Measurements from ENCODE around the gene RNF26. TPM values are rescaled to one million over a fixed set of nuclear protein-coding genes. Genes with fewer than 3 reads are reported as not detected.

The RNF26 gene
- total and polyA plus RNA-seq, 10 of the 15 experiments (the other 5 are each of a cell fraction or from before 2014, with no cell fraction given) = 2.8 to 54.5 (median 17.7) TPM

DNA sequence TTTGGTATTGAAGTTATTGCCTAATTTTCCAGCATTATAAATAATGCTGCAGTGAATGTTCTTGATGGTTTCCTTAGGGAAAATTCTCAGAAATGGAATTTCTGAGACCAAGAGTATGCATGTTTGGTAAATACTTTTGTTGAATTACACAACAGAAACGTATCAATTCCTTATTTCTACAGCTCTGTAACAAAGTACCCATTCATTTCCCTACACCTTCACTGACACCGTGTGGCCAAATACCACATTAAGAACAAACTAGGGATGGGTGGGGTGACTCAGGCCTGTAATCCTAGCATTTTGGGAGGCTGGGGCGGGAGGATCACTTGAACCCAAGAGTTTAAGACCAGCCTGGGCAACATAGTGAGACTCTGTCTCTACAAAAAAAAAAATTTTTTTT lies 39.1 kb upstream of the RNF26 start:
- DNase-seq (ENCODE audit: low read depth, low spot score) (no peak), ATAC-seq (peak; percentile 36; the same call in 1 of the 3 replicates), FAIRE-seq (no peak)
- H3K27ac ChIP-seq (ENCODE audit: control insufficient read depth, insufficient read depth) = no peak overlapping the region
- POLR2A ChIA-PET = no interaction called here
- no TSS peak for BruUV-seq (replicated peaks)
- no peaks in the 10 kb centered on the region for H3K79me2 ChIP-seq (ENCODE audit: control insufficient read depth, insufficient read depth, low read length)
- CTCF ChIA-PET = interaction anchor here (0.5 to 1.0 kb wide), 4 partner anchors 11 to 174 kb away, joined by 3 read pairs; partner anchors contain the start of gene HINFP
- SMC1A ChIA-PET (ENCODE audit: uncharacterized antibody, unreplicated experiment) = no interaction called here
- H2AFZ ChIP-seq (ENCODE audit: control insufficient read depth, low read depth, low read length) = no peak overlapping the region
- H3K27me3 ChIP-seq (replicated peaks in 1 of 2; ENCODE audit: control insufficient read depth in 2 of 2, insufficient read depth in 2 of 2, low read length in 1 of 2) = no peaks in the 10 kb centered on the region
- no peak overlapping the region for H3K4me3 ChIP-seq
- RAD21 ChIA-PET (ENCODE audit: unreplicated experiment) = no interaction called here
- intact Hi-C loops (cut with micrococcal nuclease; ENCODE audit: unreplicated experiment) = no loop called here
- H3K36me3 ChIP-seq (ENCODE audit: control insufficient read depth in 2 of 2, insufficient read depth in 2 of 2, low read length in 1 of 2) = peaks cover 10 to 31% of the 10 kb centered on the region in 2 experiments
- TF ChIP-seq, protein P1, sequence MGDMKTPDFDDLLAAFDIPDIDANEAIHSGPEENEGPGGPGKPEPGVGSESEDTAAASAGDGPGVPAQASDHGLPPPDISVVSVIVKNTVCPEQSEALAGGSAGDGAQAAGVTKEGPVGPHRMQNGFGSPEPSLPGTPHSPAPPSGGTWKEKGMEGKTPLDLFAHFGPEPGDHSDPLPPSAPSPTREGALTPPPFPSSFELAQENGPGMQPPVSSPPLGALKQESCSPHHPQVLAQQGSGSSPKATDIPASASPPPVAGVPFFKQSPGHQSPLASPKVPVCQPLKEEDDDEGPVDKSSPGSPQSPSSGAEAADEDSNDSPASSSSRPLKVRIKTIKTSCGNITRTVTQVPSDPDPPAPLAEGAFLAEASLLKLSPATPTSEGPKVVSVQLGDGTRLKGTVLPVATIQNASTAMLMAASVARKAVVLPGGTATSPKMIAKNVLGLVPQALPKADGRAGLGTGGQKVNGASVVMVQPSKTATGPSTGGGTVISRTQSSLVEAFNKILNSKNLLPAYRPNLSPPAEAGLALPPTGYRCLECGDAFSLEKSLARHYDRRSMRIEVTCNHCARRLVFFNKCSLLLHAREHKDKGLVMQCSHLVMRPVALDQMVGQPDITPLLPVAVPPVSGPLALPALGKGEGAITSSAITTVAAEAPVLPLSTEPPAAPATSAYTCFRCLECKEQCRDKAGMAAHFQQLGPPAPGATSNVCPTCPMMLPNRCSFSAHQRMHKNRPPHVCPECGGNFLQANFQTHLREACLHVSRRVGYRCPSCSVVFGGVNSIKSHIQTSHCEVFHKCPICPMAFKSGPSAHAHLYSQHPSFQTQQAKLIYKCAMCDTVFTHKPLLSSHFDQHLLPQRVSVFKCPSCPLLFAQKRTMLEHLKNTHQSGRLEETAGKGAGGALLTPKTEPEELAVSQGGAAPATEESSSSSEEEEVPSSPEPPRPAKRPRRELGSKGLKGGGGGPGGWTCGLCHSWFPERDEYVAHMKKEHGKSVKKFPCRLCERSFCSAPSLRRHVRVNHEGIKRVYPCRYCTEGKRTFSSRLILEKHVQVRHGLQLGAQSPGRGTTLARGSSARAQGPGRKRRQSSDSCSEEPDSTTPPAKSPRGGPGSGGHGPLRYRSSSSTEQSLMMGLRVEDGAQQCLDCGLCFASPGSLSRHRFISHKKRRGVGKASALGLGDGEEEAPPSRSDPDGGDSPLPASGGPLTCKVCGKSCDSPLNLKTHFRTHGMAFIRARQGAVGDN (IDR thresholded peaks at IDR 0.05) = no peak
- no peak for TF ChIP-seq NFIC (IDR thresholded peaks at IDR 0.05; ENCODE audit: low read depth, low read length)
- TF ChIP-seq RAD21 (IDR thresholded peaks at IDR 0.05; ENCODE audit: insufficient read depth, low read depth, low read length) = peak; percentile 33; the same call in 1 of the 2 replicates
- H3K9me3 ChIP-seq (replicated peaks; ENCODE audit: control insufficient read depth, insufficient read depth, low read length) = no peaks in the 10 kb centered on the region; the same call in 1 of the 3 replicates
- no peak overlapping the region for H3K9ac ChIP-seq (ENCODE audit: control insufficient read depth, insufficient read depth, low read length)
- H3K4me1 ChIP-seq (ENCODE audit: control insufficient read depth, insufficient read depth, low read length) = no peaks in the 10 kb centered on the region
- in situ Hi-C loops (cut with MboI) = no loop called here
- 41% methylated on average over 3 of the region's 3 CpGs for WGBS (ENCODE audit: insufficient coverage, insufficient replicate concordance, low lambda C conversion rate, missing lambda C conversion rate)
- H3K4me2 ChIP-seq (ENCODE audit: control insufficient read depth, insufficient read depth) = no peak overlapping the region
- no peaks in the 10 kb centered on the region for H4K20me1 ChIP-seq (ENCODE audit: control insufficient read depth, insufficient read depth)
